Activated T-cell treated with anti-CD3 and anti-CD28 coated beads, Interleukin-2, amount 50 U/mL, for 24 hours (primary cell): ENCODE results near the gene CABLES1.
A peak's percentile ranks its signal among the peaks of the same experiment; 100 is the strongest.

Experiments
- DNase-seq: peaks from one replicate; pipeline ENCODE4 v3.0.0-alpha.2; 2020
- H3K27ac Mint-ChIP-seq: 2 replicates; pipeline ENCODE4 v1.8.0; 2020; ENCODE audit warnings: mild to moderate bottlenecking, mixed read lengths
- H3K27me3 Mint-ChIP-seq: 2 replicates; pipeline ENCODE4 v1.8.0; 2020; ENCODE audit warnings: mixed read lengths
- H3K36me3 Mint-ChIP-seq: 2 replicates; pipeline ENCODE4 v1.8.0; 2020; ENCODE audit warnings: low read depth, mixed read lengths
- H3K4me1 Mint-ChIP-seq: 2 replicates; pipeline ENCODE4 v1.8.0; 2020; ENCODE audit warnings: low read depth, mixed read lengths
- H3K4me3 Mint-ChIP-seq: 2 replicates; pipeline ENCODE4 v1.8.0; 2020; ENCODE audit warnings: mild to moderate bottlenecking, moderate library complexity, mixed read lengths
- H3K9me3 Mint-ChIP-seq: 2 replicates; pipeline ENCODE4 v1.8.0; 2020; ENCODE audit warnings: mixed read lengths

The CABLES1 gene

GRCh38 chr18:23217781-23218180 lies 82.5 kb downstream of the CABLES1 start:
- no peak overlapping the region for H3K27ac Mint-ChIP-seq
- H3K4me3 Mint-ChIP-seq: no peak overlapping the region

GRCh38 chr18:23220355-23220754 lies 85.1 kb downstream of the CABLES1 start:
- H3K36me3 Mint-ChIP-seq: no peaks in the 10 kb centered on the region
- no peaks in the 10 kb centered on the region for H3K27me3 Mint-ChIP-seq
- no peak overlapping the region for H3K4me3 Mint-ChIP-seq
- no peaks in the 10 kb centered on the region for H3K9me3 Mint-ChIP-seq
- H3K27ac Mint-ChIP-seq: no peak overlapping the region
- H3K4me1 Mint-ChIP-seq: peaks cover 2% of the 10 kb centered on the region
- no peak for DNase-seq

More at GRCh38 chr18:23217781-23218180, 82.5 kb downstream of the CABLES1 start:
- H3K9me3 Mint-ChIP-seq: no peaks in the 10 kb centered on the region
- H3K4me1 Mint-ChIP-seq: no peaks in the 10 kb centered on the region
- H3K36me3 Mint-ChIP-seq: no peaks in the 10 kb centered on the region
- H3K27me3 Mint-ChIP-seq: no peaks in the 10 kb centered on the region
- no peak for DNase-seq

GRCh38 chr18:23223641-23224040 lies 88.4 kb downstream of the CABLES1 start:
- DNase-seq: no peak
- H3K27me3 Mint-ChIP-seq: no peaks in the 10 kb centered on the region
- peaks cover 4% of the 10 kb centered on the region for H3K9me3 Mint-ChIP-seq
- peaks cover 29% of the 10 kb centered on the region for H3K4me1 Mint-ChIP-seq
- H3K27ac Mint-ChIP-seq: no peak overlapping the region
- H3K4me3 Mint-ChIP-seq: no peak overlapping the region
- H3K36me3 Mint-ChIP-seq: no peaks in the 10 kb centered on the region

- no peak overlapping the region for H3K4me3 Mint-ChIP-seq
- H3K36me3 Mint-ChIP-seq: peaks cover 4% of the 10 kb centered on the region
- H3K4me1 Mint-ChIP-seq: peaks cover 44% of the 10 kb centered on the region
- no peak overlapping the region for H3K27ac Mint-ChIP-seq
- H3K9me3 Mint-ChIP-seq: peaks cover 4% of the 10 kb centered on the region
- H3K27me3 Mint-ChIP-seq: no peaks in the 10 kb centered on the region
- no peak for DNase-seq
Measured at GRCh38 chr18:23225503-23225902, 90.2 kb downstream of the CABLES1 start.

DNA sequence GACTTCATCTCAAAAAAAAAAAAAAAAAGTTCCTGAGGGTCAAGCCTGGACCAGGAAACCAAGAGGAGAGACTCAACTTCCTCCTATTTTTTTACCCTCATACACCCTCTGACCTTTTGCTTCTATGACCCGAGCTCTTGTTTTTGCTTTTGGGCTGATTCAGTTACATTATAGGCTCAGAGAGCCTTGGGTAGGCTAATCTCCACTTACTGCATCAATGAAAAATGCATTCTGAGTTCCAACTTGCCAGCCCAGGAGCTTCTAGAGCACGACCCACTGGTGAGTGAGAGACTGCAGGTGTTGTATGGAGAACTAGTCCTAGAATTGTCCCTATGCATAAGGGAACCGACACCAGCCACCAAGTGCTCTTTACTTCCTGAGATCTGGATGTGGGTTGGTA lies 91.1 kb downstream of the CABLES1 start:
- Mint-ChIP-seq H3K36me3 (peaks cover 8% of the 10 kb centered on the region), H3K4me3 (no peak overlapping the region), H3K27ac (no peak overlapping the region), H3K4me1 (peaks cover 52% of the 10 kb centered on the region), H3K27me3 (no peaks in the 10 kb centered on the region), H3K9me3 (peaks cover 9% of the 10 kb centered on the region)
- DNase-seq: no peak

DNA sequence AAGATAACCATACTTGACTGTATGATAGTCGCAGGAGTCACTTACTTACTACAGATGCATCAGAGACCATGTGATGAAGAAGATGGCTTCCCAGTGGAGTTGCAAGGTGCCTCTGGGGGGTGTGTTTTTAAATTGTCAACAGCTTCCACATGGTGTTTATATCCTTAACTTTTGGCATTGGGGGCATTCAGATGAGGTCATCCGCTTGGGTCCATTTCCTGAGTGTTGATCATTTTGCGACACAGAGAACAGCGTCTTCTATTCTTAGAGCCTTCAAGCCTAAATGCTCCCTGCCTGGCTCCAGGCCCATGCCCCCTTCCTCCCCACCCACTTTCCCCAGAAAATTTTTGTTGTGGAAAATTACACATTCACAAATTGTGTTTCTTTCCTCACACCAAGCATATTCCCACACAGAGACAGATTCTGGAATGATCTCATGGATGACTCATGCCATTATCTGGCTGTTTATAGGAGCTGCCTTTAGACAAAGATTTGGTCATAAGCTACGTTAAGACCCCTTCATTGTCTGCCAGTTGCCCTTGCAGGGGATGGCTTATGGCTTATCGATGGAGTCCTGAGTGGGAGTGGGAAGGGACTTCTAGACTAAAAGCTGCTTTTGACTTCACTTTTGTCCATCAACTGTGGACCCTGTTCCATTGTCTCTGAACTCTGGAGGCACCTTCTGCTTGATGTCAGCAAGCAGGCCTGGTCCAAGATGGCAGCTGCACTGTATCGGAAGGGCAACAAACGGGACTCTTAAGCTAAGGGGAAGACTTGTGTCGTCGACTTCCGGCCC lies 91.8 kb downstream of the CABLES1 start:
- Mint-ChIP-seq H3K27ac (no peak overlapping the region), H3K27me3 (no peaks in the 10 kb centered on the region), H3K4me1 (peaks cover 60% of the 10 kb centered on the region), H3K9me3 (peaks cover 12% of the 10 kb centered on the region), H3K4me3 (no peak overlapping the region), H3K36me3 (peaks cover 12% of the 10 kb centered on the region)
- no peak for DNase-seq

DNA sequence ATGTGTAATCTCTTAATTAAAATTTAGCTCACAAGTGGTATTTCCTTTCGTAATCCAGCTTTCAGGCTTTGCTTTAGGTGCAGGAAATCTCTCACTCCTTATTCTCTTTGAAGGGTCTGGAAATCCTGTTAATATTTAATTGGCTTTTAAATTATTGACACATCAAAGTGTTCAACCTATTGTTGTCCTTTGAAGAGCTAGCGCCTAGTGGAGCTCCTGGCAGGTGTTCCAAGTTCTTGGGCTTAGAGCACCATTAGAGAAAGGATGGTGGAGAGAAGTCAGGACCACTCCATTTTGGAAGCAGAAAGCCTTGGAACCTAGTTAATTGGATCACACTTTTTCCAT lies 92.4 kb downstream of the CABLES1 start:
- peaks cover 15% of the 10 kb centered on the region for H3K36me3 Mint-ChIP-seq
- H3K4me1 Mint-ChIP-seq: peaks cover 64% of the 10 kb centered on the region
- peaks cover 12% of the 10 kb centered on the region for H3K9me3 Mint-ChIP-seq
- no peak overlapping the region for H3K27ac Mint-ChIP-seq
- no peaks in the 10 kb centered on the region for H3K27me3 Mint-ChIP-seq
- H3K4me3 Mint-ChIP-seq: no peak overlapping the region
- no peak for DNase-seq

- peaks cover 12% of the 10 kb centered on the region for H3K9me3 Mint-ChIP-seq
Measured at GRCh38 chr18:23228102-23229061, 93.1 kb downstream of the CABLES1 start.

GRCh38 chr18:23229472-23229871 lies 94.2 kb downstream of the CABLES1 start:
- Mint-ChIP-seq H3K4me3 (no peak overlapping the region), H3K9me3 (peaks cover 12% of the 10 kb centered on the region), H3K27ac (peak overlapping the region; percentile 26), H3K36me3 (peaks cover 15% of the 10 kb centered on the region), H3K27me3 (no peaks in the 10 kb centered on the region), H3K4me1 (peaks cover 69% of the 10 kb centered on the region)
- no peak for DNase-seq

More at GRCh38 chr18:23228102-23229061, 93.1 kb downstream of the CABLES1 start:
- peaks cover 68% of the 10 kb centered on the region for H3K4me1 Mint-ChIP-seq
- peak overlapping the region; percentile 36 for H3K4me3 Mint-ChIP-seq
- DNase-seq: no peak
- peaks cover 15% of the 10 kb centered on the region for H3K36me3 Mint-ChIP-seq
- H3K27ac Mint-ChIP-seq: peak overlapping the region; percentile 66
- H3K27me3 Mint-ChIP-seq: no peaks in the 10 kb centered on the region

GRCh38 chr18:23230686-23231085 lies 95.4 kb downstream of the CABLES1 start:
- no peaks in the 10 kb centered on the region for H3K27me3 Mint-ChIP-seq
- peaks cover 66% of the 10 kb centered on the region for H3K4me1 Mint-ChIP-seq
- H3K27ac Mint-ChIP-seq: peak overlapping the region; percentile 93
- peaks cover 12% of the 10 kb centered on the region for H3K9me3 Mint-ChIP-seq
- H3K36me3 Mint-ChIP-seq: peaks cover 15% of the 10 kb centered on the region
- no peak for DNase-seq
- no peak overlapping the region for H3K4me3 Mint-ChIP-seq

DNA sequence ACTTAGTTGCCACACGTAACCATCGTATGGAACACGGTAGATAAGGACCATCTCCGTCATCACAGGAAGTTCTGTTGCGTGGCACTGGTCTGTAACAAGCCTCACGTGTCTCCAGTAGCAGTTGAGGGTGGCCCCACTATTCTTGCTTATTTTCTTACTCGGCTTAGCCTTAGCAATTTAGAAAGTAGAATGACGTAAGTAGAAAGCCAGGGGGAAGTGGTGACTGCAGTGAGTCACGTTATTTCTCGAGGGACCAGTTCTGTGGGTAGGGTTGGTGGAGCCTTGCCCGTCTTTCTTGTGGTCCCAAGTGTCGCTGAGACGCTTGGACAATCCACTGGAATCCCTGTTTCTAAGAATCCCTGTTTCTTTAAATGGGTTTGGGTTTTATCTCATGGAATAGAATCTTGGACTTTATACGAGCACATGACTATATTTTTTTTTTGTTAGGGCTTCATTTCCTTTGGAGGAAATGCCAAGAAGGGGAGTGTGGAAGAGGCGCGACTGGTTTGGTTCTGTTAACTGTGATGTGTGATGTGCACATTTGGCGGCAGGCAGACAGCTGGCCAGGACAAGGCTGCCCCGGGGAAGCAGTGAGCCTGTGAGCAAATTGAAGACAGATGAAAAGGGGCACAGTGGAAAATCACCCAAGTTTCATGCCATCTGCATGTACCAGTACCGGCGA lies 96.2 kb downstream of the CABLES1 start:
- Mint-ChIP-seq H3K9me3 (peaks cover 11% of the 10 kb centered on the region), H3K36me3 (peaks cover 15% of the 10 kb centered on the region), H3K27ac (peak overlapping the region; percentile 93), H3K4me3 (peak overlapping the region; percentile 68), H3K4me1 (peaks cover 63% of the 10 kb centered on the region), H3K27me3 (no peaks in the 10 kb centered on the region)
- peak; percentile 71 for DNase-seq

- peak overlapping the region; percentile 93 for H3K27ac Mint-ChIP-seq
- peaks cover 15% of the 10 kb centered on the region for H3K36me3 Mint-ChIP-seq
Measured at GRCh38 chr18:23232331-23232730, 97.0 kb downstream of the CABLES1 start.

DNA sequence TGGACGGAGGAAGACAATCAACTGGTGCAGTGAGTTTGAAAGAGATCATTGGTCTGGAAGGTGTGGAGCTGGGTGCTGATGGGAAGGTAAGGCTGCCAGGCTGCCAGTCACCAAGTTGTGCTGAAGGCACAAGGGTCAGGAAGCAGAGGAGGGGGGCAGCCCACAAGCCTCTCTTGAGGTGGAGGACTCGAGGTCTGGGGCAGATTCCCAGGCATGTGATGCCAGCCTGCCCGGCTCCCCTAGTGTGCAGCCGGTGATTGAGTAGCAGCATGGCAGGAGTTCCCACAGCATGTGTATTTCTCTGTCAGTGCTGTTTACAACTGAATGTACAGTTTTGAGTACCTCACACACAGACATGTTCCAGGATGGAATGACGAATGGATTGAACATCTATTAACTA lies 99.3 kb downstream of the CABLES1 start:
- Mint-ChIP-seq H3K27me3 (no peaks in the 10 kb centered on the region), H3K4me1 (peaks cover 63% of the 10 kb centered on the region), H3K36me3 (peaks cover 17% of the 10 kb centered on the region), H3K4me3 (no peak overlapping the region), H3K9me3 (peaks cover 8% of the 10 kb centered on the region), H3K27ac (no peak overlapping the region)
- no peak for DNase-seq

More at GRCh38 chr18:23232331-23232730, 97.0 kb downstream of the CABLES1 start:
- peaks cover 63% of the 10 kb centered on the region for H3K4me1 Mint-ChIP-seq
- no peak for DNase-seq
- H3K27me3 Mint-ChIP-seq: no peaks in the 10 kb centered on the region
- H3K4me3 Mint-ChIP-seq: no peak overlapping the region
- H3K9me3 Mint-ChIP-seq: peaks cover 8% of the 10 kb centered on the region

GRCh38 chr18:23235336-23235735 lies 100.1 kb downstream of the CABLES1 start:
- H3K36me3 Mint-ChIP-seq: peaks cover 14% of the 10 kb centered on the region
- H3K9me3 Mint-ChIP-seq: peaks cover 8% of the 10 kb centered on the region
- no peak overlapping the region for H3K4me3 Mint-ChIP-seq
- no peak overlapping the region for H3K27ac Mint-ChIP-seq
- DNase-seq: no peak
- peaks cover 58% of the 10 kb centered on the region for H3K4me1 Mint-ChIP-seq
- no peaks in the 10 kb centered on the region for H3K27me3 Mint-ChIP-seq
